Peyer's patch (tissue), 4 donors: ENCODE results near the gene EIF2B1.

Experiments used
- POLR2A ChIP-seq, 2 donors: fragments of 450-650 bp; IDR thresholded peaks; one replicate each; pipeline ENCODE4 v1.5.1; 2017; ENCODE audit warnings: antibody characterized with exemption in 2 of 2, mild to moderate bottlenecking in 2 of 2, moderate library complexity in 2 of 2
- TF ChIP-seq, protein P1 (sequence below), 6 experiments: fragments of 450-650 bp in 4 of 6; fragments of 200-600 bp in 2 of 6; sonication (generic) in 1 of 6; IDR thresholded peaks; one replicate each; pipeline ENCODE4 v1.5.1; 2017 to 2019; ENCODE audit warnings: antibody characterized with exemption in 6 of 6, mild to moderate bottlenecking in 3 of 6, moderate library complexity in 1 of 6

DNA sequence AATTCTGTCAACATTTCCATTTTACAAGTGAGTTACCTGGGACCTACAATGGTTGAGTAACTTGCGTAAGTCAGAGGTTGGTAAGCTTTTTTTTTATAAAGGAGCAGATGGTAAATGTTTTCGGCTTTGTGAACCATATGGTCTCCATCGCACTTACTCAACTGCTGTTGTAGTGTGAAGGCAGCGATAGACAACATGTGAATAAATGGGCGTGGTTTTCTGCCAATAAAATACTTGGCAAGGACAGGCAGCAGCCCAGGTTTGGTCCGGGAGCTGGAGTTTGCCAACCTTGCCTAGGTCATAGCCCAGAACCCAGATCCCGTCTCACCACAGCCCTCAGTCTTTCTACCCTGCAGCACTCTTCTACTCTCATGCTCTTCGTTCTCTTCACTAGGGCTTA lies 25.3 kb downstream of the EIF2B1 start:
- TF ChIP-seq POLR2A (IDR thresholded peaks at IDR 0.05) = no peak
- TF ChIP-seq, protein P1, sequence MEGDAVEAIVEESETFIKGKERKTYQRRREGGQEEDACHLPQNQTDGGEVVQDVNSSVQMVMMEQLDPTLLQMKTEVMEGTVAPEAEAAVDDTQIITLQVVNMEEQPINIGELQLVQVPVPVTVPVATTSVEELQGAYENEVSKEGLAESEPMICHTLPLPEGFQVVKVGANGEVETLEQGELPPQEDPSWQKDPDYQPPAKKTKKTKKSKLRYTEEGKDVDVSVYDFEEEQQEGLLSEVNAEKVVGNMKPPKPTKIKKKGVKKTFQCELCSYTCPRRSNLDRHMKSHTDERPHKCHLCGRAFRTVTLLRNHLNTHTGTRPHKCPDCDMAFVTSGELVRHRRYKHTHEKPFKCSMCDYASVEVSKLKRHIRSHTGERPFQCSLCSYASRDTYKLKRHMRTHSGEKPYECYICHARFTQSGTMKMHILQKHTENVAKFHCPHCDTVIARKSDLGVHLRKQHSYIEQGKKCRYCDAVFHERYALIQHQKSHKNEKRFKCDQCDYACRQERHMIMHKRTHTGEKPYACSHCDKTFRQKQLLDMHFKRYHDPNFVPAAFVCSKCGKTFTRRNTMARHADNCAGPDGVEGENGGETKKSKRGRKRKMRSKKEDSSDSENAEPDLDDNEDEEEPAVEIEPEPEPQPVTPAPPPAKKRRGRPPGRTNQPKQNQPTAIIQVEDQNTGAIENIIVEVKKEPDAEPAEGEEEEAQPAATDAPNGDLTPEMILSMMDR (IDR thresholded peaks at IDR 0.05) = no peak
